HG02642 (cell line): ENCODE data around the gene ALKBH3.
A peak's percentile ranks its signal among the peaks of the same experiment; 100 is the strongest.

Source experiments
- ATAC-seq: cut with Tn5 transposase; IDR thresholded peaks from one replicate; pipeline ENCODE4 v1.9.1; 2021; ENCODE audit warnings: mild to moderate bottlenecking; ENCODE audit not compliant: unreplicated experiment, poor library complexity

The ALKBH3 gene

DNA sequence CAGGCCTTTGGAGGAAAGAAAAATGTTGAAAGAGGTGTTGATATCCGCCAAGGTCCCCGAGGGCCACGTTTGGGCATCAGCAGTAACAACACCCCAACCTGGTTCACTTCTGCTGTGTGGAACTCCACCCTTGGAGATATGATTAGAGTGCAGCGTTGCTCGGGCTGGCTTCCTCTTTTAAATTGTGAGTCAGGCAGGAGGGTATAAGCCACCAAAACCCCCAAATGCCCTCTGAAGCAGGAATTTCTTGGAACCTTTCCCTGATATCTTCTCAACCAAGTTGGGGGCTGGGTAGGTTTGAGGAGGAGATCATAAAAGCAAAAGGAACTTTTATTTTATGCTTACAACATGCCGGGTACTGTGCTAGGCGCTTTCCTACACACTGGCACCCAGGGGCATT lies 55.4 kb downstream of the ALKBH3 start:
- ATAC-seq: no peak

DNA sequence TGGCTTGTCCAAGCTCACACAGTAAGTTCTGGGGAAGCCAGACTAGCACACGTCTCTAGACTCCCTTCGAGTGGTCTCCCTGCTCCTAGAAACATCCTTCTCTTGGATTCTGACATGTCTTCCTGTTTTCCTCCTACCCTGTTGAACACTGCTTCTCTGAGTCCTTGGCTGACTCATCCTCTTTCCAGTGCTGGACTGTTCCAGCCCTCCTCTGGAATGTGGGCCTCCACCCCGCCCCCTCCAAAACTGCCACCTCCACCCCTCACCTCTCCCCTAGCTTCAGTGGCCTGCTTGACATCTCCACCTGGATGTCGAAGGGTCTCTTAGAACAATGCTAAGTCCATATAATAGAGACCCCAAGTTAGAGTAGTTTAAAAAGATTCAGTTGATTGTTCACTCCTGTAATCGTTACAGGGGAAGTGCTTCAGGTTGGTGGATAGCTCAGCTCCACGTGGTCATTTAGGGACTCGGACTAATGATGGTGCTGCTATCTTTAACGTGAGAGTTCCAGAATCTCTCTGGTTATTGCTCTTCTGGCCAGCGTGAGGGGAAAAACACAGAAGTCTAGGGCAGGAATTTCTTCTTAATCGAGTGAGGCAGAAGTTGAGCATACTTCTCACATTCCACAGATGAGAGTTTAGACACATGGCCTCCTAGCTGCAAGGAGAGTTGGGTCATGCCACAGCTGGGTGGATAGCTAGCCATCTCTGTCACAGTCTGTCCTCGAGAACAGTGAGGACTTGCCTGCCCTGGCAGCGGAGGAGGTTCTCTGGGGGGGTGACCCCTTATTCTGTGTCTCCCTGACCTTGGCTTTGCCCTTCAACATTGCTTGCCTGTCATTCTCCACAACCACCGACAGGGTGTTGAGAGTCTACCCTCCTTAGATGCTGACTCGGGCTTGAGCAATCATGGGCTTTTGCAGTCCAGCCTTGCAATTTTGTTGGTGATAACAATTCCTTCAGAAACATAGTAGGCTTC lies 57.1 kb downstream of the ALKBH3 start:
- ATAC-seq: no peak

DNA sequence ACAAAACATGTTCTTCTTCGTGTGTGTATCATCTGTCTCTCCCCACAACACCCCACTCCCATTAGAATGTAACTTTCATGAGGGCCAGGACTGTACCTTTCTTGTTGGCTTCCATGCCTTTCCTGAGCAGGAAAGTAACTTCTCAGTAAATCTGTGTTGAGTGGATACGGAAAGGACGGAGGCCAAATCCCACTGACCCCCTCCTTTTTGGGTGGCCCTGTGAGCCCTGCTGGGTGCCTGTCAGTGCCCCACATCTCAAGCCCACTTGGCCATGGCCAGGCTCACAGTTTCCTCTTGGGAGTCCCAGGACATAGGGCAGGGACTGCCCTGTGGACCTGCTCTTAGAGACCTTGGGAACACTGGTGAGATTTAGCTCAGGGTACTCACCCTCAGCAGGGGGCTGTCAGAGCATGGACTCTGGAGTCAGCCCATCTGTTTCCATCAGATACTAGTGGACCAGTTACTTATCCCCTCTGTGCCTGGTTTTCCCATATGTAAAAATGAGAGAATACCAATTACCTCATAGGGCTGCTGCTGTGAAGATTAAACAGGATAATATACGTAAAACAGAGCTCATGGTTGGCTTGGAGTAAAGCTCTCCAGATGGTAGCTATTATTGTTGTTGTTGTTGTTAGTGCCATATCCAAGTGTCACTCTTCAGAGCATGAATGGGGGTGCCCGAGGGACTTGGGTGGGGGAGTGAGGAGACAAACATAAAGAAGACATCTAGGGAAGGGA lies 60.8 kb downstream of the ALKBH3 start:
- no peak for ATAC-seq

DNA sequence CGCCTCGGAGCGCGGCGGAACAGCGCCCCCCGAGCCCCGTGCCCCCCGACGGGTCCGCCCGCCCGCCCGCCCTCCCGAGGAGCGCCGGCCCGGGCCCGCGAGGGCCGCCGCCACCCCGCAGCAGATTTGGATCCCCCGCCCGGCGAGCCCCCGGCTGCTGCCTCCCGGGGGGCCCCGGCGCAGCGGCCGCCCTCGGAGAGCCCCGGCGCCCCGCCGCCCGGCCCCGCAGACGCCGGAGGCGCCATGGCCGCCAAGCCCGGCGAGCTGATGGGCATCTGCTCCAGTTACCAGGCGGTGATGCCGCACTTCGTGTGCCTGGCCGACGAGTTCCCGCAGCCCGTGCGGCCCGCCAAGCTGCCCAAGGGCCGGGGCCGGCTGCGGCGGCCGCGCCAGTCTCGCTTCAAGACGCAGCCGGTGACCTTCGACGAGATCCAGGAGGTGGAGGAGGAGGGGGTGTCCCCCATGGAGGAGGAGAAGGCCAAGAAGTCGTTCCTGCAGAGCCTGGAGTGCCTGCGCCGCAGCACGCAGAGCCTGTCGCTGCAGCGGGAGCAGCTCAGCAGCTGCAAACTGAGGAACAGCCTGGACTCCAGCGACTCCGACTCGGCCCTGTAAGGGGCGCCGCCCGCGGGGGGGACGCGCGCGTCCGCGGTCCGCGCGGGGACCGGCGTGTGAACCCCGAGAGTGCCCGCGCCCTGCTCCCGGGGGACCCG lies 62.2 kb downstream of the ALKBH3 start:
- ATAC-seq: peak; percentile 19

DNA sequence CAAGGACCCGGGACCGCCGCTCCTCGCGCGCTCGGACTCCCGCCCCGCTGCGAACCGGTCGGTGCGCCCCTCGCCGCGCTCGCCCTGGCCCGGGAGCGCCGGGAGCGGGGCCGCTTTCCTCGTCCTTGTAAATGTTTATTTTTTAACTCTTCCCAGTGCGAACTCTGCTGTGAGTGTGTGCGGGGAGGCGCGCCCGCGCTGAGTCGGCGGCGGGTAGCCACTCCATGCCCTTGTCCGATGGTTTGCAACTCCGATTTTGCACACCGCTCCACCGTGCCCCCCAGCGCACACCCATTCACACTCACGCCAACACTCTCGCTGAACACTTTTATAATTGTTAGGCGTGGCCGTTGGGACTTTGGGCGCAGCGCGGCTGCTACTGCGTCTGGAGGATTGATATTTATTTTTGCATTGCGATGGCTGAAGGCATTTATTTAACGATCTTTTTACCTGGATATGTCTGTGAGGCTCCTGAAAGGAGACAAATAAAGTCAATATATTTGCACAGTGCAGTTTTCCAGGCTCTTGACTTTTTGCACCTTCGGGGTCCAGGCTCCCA lies 62.8 kb downstream of the ALKBH3 start:
- no peak for ATAC-seq

DNA sequence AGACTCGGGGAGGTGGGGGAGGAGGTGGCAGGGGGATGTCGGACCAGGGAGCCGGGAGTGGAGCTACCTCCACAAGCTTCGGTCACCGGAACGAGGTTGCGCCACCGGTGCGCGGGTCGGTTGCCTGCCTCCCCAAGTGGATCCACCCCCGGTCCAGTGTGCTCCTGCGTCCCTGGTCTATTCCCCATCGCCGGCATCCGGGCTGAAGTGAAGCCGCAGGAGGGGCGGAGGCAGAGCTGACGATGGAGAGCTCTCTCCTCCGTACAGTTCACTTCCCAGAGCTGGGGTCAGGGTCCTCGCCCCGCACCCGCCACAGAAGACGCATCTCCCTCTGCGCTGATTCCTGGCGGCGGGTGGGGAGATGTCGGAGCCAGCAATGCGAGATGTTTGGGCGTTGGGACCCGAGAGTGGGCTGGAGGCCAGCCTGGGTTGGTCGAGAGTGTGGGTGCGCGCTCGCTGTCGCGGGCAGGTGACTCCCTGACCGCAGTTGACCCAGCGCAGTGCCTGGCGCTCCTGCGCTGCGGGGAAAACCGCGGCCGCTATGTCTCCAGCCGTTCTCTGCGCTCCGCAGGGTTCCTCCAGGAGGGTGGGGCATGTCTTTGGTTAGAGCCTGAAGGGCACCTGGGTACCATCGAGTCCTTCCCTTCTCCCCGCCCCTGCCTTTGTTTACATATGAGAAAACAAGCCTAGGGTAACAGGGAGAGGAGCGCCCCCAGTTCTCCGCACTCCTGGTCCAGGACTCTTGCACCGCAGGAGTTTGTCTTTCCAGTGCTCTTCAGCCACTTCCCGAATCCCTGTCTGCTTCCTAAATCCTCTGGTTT lies 63.5 kb downstream of the ALKBH3 start:
- no peak for ATAC-seq

DNA sequence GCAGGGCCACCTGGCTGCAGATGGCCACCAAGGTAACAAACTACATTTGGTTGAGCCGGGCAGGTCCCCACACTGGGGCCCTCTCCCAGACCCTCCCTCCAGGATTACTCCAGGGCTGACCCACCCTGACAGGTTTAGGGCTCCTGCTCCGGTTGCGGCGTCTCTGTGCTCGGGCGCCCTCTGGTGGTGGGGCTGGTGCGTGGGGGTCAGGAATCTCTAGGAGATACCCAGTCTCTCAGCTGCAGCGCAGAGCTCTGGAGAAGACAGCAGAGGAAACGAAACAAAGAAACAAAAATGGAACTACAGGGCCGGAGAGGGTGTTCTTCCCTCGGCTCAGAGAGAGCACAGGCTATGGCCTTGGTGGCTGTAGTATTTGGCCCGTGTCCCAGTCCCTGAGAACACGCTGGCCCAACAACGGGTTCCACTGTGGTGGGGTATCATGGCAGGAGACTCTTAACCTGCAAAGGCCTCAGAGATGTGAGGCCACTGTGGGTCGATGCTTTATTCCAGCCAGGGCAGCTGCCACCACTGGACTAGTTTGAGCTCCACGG lies 64.2 kb downstream of the ALKBH3 start:
- peak; percentile 27 for ATAC-seq

DNA sequence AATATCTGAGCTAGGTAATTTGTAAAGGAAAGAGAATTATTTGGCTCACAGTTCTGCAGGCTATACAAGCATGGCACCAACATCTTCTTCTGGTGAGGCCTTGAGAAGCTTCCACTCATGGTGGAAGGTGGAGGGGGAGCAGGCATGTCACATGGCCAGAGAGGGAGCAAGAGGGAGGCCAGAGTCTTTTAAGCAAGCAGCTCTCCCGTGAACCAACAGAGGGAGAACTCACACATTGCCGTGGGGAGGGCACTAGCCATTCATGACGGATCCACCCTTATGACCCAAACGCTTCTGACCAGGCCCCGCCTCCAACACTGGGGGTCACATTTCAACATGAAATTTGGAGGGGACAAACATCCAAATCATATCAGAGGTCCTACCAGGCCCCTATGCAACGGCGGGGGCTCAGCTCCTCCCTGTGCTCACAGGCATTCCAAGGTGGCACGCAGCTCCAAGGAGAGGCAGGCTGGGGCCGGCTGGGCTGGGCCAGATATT lies 66.4 kb downstream of the ALKBH3 start:
- no peak for ATAC-seq

DNA sequence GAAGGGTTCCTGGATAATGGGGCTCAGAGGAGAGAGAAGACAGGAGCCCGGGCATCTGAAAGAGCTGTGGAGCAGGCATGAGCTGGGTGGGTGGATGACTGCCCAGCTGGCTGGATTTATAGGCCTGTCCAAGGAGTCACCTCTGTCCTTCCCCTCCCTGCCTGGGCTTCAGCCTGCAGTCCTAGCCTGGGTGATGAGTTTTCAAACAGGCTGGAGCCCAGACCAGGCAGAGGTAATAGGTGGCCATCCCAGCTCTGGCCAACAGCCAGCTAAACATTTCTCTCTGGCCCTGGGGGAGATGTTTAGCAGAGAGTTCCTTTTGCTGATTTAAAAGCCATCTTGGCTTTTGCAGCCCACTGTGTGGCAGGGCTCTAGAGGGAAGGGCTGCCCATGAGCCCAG lies 67.2 kb downstream of the ALKBH3 start:
- ATAC-seq: no peak

DNA sequence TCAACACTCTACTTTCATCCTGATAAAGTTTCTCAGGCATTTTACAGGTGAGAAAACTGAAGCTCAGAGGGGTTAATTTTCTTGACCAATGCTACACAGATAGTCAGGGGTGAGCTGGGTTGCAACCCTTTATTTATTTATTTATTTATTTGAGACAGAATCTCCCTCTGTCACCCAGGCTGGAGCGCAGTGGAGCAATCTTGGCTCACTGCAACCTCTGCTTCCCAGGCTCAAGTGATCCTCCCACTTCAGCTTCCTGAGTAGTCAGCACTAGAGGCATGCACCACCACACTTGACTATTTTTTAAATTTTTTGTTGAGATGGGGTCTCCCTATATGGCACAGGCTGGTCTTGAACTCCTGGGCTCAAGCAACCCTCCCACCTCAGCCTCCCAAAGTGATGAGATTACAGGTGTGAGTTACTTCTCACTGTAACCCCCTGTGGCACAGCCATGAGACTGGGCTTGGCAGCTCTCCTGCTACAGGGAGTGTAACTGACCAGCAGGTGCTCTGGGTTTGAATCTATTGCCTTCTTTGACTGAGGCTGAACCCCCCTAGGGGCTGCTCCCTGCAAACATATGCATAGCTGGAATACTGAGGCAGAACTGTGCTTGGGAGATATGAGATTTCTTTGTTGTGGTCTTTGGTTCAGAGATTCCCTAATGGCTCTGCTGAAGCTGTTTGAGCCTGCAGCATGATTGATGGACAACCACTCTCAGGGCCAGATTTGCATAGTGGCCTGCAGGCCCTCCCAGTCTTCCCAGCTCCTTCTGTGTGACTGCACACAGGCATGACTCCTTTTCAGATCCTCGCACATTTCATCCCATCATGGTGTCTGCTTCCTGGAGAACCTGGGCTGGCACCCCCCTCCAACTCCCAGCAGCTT lies 68.0 kb downstream of the ALKBH3 start:
- ATAC-seq: no peak

DNA sequence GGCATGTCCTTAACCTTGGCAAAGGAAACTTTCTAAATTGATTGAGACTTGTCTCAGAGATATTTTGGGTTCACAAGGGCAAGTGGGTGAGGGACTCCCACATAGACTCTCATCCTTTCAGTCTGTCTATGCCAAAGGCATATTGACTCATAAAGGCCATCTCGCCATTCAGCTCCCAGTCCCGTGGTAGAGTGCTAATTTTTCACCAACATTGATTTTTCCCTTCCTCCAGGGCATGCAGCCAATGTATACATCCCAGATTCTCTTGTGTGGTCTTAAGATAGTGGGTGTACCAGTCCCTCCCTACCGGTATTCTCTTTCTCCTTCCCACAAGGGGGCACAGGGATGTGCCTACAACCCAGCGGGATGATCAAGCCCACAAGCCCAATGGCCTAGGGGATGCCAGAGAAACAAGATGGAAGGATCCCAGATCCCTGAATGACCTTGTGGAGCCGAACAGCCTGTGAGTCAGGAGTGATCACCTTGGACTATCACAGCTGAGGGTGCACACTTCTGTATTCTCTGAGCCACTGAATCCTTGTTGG lies 69.8 kb downstream of the ALKBH3 start:
- ATAC-seq: no peak

DNA sequence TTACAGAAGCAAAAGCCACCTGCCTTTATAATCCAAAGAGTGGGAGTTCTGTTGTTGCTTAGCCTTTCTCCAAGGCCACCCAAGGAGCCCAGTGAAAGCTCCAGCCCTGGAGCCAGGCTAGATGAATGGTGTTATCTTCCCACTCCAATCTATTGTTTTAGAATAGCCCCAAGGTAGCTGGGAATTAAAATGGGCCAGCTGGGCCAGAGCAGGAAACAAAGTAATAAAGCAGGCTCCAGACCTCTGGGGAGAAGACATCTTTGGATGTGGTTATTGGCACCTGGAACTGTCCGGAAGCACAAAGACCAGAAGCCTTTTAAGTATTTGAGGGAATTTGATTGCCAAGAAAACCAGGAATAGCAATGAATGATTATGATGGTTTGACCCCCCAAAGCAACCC lies 70.6 kb downstream of the ALKBH3 start:
- ATAC-seq: no peak

DNA sequence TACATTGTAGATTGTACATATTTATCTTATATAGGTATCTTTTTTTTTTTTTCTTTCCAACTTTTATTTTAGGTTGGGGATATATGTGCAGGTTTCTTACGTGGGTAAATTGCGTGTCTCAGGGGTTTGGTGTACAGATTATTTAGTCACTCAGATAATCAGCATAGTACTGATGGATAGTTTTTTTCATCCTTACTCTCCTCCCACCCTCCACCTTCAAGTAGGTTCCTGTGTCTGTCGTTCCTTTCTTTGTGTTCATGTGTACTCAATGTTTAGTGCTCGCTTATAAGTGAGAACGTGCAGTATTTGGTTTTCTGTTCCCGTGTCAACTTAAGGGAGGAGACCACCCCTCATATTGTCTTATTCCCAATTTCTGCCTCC lies 71.4 kb downstream of the ALKBH3 start:
- no peak for ATAC-seq

DNA sequence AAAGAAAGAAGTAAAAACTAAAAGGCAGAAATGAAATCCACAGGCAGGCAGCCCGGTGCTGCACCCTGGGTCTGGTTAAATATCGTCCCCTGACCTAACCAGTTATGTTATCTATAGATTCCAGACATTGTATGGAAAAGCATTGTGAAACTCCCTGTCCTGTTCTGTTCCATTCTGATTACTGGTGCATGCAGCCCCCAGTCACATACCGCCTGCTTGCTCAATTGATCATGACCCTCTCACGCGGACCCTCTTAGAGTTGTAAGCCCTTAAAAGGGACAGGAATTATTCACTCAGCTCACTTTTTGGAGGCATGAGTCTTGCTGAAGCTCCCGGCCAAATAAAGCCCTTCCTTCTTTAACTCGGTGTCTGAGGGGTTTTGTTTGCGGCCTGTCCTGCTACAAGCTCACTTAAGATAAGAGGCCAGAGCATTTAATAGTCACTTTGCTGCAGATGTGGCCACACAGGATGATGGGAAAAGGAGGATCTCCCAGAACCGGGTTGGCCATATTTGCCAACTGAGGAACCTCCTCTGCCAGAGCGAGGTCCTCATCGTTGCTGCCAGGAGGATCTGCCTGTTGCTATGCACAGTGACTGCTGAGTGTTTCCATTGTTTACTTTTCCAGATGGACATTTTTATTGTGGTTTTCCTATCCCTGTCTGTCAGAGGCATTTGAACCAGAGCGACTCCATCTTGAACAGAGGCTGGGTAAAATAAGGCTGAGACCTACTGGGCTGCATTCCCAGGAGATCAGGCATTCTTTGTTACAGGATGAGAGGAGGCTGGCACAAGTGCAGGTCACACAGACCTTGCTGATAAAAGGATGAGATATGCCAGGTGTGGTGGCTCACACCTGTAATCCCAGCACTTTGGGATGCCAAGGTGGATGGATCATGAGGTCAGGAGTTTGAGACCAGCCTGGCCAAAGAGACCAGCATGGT lies 72.0 kb downstream of the ALKBH3 start:
- ATAC-seq: no peak

DNA sequence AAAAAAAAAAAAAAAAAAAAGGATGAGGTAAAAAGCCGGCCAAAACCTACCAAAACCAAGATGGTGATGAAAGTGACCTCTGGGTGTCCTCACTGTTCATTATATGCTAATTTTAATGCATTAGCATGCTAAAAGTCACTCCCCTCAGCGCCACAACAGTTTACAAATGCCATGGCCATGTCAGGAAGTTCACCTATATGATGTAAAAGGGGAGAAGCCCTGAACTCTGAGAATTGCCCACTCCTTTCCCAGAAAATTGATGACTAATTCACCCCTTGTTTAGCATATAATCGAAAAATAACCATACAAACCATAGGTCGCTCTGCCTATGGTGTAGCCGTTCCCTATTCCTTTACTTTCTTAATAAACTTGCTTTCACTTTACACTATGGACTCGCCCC lies 72.9 kb downstream of the ALKBH3 start:
- no peak for ATAC-seq

DNA sequence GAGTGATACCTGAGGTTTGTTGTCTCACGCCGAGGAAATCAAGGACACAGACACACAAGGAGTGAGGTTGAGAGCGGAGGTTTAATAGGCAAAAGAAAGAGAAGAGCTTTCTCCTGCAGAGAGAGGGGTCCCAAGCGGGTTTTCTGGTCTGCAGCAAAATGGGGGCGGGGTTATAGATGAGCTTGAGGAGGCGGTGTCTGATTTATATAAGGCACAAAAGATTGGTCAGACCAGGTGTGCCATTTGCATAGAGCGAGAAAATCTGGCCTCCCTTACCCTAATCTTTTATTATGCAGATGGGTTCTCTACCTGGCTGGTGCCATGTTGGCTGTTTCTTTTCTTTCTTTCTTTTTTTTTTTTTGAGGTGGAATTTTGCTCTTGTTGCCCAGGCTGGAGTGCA lies 73.6 kb downstream of the ALKBH3 start:
- no peak for ATAC-seq
